ENCODE measurements around the gene PTPRM.

DNA sequence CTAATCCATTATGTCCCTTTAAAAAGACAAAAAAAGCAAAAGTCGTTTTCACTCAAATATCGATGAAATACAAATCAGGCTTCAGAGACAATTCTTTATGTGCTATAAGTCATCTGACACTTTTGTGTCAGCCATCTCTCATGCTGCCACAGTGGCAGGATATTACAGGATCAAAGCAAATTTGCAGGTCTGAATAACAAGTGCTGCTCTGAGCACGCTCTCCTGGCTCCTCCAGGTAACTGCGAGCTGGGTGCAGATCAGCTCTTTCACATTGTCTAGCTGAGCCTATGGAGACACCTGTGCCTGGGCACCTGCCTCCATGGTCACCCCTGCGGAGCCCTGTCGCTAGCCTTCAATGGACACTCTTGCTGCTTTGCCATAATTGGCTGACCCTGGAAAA is 792.0 kb downstream of the PTPRM start:
- TF ChIP-seq CTCF (IDR thresholded peaks at IDR 0.05; ENCODE audit: low read length), result no peak
- no peak for TF ChIP-seq EZH2 (optimal IDR thresholded peaks at IDR 0.05; ENCODE audit: low read depth, low read length)
